Cardiac fibroblast (primary cell): ENCODE measurements around the gene SEZ6L.

Experiments used
- DNase-seq, 2 donors: peaks; one replicate each; pipeline versions ENCODE4 v3.0.0 to v3.0.0-alpha.2; 2010; ENCODE audit warnings: low read depth in 2 of 2
- H3K4me3 ChIP-seq, 2 donors: replicated peaks in 1 of 2; 1 replicate in 1 of 2; 2 replicates in 1 of 2; pipeline ENCODE4 v1.5.1; 2011; ENCODE audit warnings: low read depth in 2 of 2, low read length in 2 of 2, mild to moderate bottlenecking in 2 of 2, moderate library complexity in 1 of 2
- TF ChIP-seq, protein P1 (sequence below): IDR thresholded peaks from one replicate; pipeline ENCODE4 v1.5.1; 2011; ENCODE audit warnings: low read depth, mild to moderate bottlenecking, low read length, inconsistent platforms

SEZ6L gene

DNA sequence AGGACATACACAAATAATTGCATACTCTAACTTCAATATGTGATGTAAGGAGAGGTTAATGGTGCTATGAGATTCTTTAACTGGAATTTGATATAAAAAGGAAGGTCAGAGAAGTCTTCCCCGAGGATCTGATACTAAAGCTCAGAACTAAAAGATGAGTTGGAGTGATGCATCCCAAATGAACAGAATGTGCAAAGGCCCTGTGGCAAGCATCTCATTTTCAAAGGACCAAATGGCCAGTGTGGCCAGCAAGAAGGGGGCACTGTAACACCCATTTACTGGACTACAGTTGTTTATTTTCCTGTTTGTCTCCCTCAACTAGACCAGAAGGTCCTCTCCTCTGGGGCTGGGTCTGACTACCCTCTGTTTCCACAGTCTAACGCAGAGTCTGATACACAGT lies 144.9 kb downstream of the SEZ6L start:
- no peak for DNase-seq
- no peak overlapping the region for H3K4me3 ChIP-seq
- TF ChIP-seq, protein P1, sequence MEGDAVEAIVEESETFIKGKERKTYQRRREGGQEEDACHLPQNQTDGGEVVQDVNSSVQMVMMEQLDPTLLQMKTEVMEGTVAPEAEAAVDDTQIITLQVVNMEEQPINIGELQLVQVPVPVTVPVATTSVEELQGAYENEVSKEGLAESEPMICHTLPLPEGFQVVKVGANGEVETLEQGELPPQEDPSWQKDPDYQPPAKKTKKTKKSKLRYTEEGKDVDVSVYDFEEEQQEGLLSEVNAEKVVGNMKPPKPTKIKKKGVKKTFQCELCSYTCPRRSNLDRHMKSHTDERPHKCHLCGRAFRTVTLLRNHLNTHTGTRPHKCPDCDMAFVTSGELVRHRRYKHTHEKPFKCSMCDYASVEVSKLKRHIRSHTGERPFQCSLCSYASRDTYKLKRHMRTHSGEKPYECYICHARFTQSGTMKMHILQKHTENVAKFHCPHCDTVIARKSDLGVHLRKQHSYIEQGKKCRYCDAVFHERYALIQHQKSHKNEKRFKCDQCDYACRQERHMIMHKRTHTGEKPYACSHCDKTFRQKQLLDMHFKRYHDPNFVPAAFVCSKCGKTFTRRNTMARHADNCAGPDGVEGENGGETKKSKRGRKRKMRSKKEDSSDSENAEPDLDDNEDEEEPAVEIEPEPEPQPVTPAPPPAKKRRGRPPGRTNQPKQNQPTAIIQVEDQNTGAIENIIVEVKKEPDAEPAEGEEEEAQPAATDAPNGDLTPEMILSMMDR: no peak

DNA sequence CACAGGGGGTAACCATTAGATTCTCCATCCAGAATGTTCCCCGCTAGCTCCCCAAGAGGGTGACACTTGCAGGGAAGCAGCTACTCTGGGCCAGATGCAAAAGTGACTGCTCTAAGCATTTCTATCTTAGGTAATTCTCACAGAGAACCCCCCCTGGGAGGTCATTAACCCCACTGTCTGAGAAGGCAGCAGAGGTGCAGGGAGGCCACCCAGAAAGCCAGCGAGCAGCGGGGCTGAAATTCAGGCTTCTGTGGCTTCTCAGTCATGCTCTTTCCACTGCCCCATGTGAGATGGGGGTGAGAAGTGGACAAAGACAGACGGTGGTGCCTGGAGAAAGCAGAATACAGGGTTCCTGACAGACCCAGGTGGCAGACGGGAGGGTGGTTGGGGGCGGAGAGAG lies 145.4 kb downstream of the SEZ6L start:
- H3K4me3 ChIP-seq: no peak overlapping the region
- TF ChIP-seq, protein P1: no peak
- no peak for DNase-seq

DNA sequence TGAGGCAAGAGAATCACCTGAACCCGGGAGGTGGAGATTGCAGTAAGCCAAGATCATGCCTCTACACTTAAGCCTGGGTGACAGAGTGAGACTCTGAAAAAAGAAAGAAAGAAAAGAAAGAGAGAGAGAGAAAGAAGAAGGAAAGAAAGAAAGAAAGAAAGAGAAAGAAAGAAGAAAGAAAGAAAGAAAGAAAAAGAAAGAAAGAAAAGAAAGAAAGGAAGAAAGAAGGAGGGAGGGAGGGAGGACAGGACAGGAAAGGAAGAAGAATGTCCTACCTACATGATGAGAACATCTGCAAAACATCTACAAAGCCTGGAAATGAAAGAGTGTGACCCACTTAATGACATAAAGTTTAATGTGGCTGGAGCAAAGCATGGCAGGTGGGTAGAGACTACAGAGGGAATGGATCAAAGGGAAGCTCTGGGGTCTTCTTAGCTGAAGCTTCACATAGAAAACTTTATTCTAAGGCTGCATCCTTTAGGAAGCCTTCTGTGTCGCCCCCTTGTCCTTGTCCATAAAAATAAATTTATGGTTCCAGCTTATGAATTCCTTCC lies 147.5 kb downstream of the SEZ6L start:
- TF ChIP-seq, protein P1: no peak
- no peak for DNase-seq
- H3K4me3 ChIP-seq: no peak overlapping the region

DNA sequence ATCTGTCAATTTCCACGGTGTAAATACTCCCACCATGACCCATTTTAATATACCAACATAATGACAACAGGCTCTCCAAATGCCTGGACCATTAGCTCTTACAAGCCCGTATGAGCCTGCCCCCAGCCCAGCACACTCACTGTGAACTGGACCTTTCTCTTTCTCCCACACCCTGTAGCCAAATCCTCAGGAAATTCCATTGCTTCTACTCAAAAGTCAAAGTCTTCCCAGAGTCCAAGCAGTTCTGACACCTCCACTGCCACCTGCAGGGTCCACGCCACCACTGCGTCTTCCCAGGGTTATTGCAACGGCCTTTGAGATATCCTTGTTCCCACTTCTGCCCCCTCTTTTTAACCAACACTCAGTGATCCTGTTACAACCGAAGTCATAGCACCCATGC lies 149.7 kb downstream of the SEZ6L start:
- DNase-seq: peak in 1 of 2 donors; percentile 21
- H3K4me3 ChIP-seq: no peak overlapping the region
- TF ChIP-seq, protein P1: peak; percentile 12

DNA sequence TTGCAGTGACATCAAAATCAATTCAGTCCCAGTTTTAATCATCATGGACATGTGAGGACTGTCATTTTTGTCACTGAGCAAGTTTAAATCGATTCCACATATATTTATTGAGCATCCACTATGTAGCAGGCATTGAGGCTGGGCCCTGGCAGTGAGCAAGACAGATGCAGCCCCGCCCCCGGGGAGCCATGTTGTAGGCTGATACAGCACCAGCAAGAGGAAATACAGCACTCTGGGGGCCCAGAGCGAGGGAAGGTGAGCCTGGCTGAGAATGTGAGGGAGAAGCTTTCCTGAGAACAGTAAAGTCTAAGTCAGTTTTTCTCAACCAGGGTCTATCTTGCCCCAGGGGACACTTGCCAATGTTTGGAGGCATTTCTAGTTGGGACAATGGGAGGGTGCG lies 151.2 kb downstream of the SEZ6L start:
- DNase-seq: no peak
- TF ChIP-seq, protein P1: no peak
- no peak overlapping the region for H3K4me3 ChIP-seq

DNA sequence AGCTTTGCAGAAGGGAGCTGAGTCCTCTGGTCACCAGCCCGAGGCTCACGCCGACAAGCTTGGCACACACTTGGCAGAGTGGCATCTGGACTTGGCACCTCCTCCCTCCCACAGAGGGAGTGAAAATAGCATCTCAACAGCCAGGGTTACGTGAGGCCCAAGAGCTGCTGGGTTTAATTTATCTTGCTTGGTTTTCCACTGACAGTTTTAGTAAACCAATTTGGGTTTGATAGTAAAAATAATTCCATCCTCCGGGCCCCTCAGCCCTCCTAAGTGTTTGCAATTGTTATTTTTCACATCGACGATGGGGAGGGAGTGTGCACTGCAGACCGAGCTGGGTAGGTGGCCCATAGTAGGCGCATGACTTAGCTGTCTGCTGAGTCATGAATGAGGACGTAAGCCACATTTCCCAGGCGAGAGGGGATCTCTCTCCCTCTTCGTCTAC lies 152.2 kb downstream of the SEZ6L start:
- no peak overlapping the region for H3K4me3 ChIP-seq
- peak; percentile 5 to 39 for DNase-seq
- TF ChIP-seq, protein P1: no peak

DNA sequence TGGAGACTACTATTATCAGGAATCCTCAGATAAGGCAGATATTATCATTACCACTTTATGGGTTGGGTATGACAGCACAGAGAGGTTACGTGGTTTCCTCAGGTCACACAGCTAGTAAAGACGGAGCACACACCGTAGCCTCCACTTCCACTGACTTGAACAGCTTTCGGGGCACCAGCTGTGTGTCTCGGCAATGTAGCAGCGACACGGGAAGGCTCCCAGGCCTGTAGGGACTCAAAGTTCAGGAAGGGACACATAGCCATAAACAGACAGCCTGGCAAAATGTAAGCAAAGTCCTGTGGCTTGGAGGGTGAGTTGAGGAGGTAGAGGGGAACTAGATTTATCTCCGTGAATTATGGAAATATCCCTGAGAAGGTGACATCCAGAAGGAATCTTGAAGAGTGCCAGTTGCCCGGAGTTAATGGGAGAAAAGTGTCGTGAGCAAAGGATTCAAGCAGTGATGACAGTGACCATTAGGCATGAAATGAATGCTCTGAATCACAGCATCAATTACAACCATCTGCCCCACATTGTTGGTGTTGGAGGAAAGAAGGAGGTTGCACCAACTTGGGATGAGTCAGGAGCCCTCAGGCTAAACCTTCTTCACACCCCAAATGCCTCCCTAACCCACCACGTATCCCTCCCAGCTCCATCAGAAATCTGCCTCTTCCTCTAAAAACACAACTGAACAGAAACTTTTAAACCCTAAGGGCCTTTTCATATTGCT lies 153.1 kb downstream of the SEZ6L start:
- no peak overlapping the region for H3K4me3 ChIP-seq
- DNase-seq: peak; percentile 23 to 72
- TF ChIP-seq, protein P1: no peak
